ENCODE results near the gene TMEM220.

Gene TMEM220

GRCh38 chr17:10683853-10684252, 46.0 kb downstream of the TMEM220 start:
- Histone ChIP-seq H3K9ac (ENCODE audit: low read depth in 1 of 2, low read length in 2 of 2) (no peak overlapping the region), H3K27ac (ENCODE audit: low read depth in 2 of 2, low read length in 2 of 2) (no peak overlapping the region), H3K4me1 (ENCODE audit: control insufficient read depth in 2 of 2, insufficient read depth in 2 of 2, low read length in 2 of 2) (no peaks in the 10 kb centered on the region), H3K9me3 (ENCODE audit: control insufficient read depth in 2 of 2, low read length in 2 of 2) (no peaks in the 10 kb centered on the region), H3K36me3 (ENCODE audit: control insufficient read depth in 2 of 2, insufficient read depth in 2 of 2, low read length in 2 of 2) (peaks cover 43 to 62% of the 10 kb centered on the region in 2 donors), H3K27me3 (ENCODE audit: control insufficient read depth in 2 of 2, insufficient read depth in 2 of 2, low read length in 2 of 2) (no peaks in the 10 kb centered on the region), H3K4me3 (ENCODE audit: low read length in 2 of 2) (no peak overlapping the region)

DNA sequence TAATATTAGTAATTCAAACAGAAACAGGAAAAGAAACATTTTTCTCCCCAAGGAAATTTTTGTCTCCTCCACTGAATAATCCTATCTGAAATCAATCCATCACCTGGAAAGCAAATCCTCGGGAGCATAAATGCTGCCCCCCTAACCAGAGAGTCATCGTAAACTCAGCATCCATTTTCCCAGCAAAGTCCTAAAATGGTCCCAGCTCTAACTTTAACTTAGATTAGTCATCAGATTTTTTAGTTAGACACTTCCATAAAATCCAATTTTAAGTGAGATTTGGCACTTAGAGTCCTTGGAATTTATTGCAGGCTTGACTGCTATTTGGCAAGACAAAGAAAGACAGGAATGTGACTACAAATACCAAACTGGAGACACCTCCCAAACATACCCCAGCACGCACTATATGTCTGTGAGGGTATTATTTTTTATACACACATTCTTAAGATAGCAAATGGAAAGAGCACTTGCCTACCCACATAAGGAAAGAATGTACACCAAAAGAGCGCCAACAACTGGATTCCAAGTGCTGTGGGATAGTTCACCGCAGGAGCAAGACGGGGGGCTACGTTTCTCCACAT, 47.9 kb downstream of the TMEM220 start:
- Histone ChIP-seq H3K4me1 (ENCODE audit: control insufficient read depth in 2 of 2, insufficient read depth in 2 of 2, low read length in 2 of 2) (no peaks in the 10 kb centered on the region), H3K27me3 (ENCODE audit: control insufficient read depth in 2 of 2, insufficient read depth in 2 of 2, low read length in 2 of 2) (no peaks in the 10 kb centered on the region), H3K36me3 (ENCODE audit: control insufficient read depth in 2 of 2, insufficient read depth in 2 of 2, low read length in 2 of 2) (peaks cover 35 to 67% of the 10 kb centered on the region in 2 donors), H3K27ac (ENCODE audit: low read depth in 2 of 2, low read length in 2 of 2) (no peak overlapping the region), H3K4me3 (ENCODE audit: low read length in 2 of 2) (no peak overlapping the region), H3K9ac (ENCODE audit: low read depth in 1 of 2, low read length in 2 of 2) (no peak overlapping the region), H3K9me3 (ENCODE audit: control insufficient read depth in 2 of 2, low read length in 2 of 2) (no peaks in the 10 kb centered on the region)

DNA sequence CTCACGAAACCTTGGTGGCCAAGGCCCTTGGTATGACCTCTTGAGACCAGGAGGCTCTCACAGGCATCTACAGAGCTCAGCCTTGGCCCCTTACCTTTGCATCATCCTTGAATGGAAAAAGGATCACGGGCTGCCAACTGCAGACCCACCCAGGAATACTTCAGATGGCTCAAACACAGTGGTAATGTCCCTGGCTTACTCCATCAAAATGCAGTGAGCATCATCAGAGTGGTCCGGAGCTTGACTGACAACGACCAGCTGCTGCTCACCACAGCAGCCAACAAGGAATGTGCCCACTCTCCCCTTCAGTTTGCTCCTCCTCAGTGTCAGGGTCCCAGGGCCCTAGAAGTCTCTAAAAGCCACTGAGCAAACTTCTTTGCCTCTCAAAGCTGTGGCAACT, 55.1 kb downstream of the TMEM220 start:
- Histone ChIP-seq H3K9me3 (ENCODE audit: control insufficient read depth in 2 of 2, low read length in 2 of 2) (no peaks in the 10 kb centered on the region), H3K4me1 (ENCODE audit: control insufficient read depth in 2 of 2, insufficient read depth in 2 of 2, low read length in 2 of 2) (no peaks in the 10 kb centered on the region), H3K36me3 (ENCODE audit: control insufficient read depth in 2 of 2, insufficient read depth in 2 of 2, low read length in 2 of 2) (peaks cover 5 to 19% of the 10 kb centered on the region in 2 donors), H3K27me3 (ENCODE audit: control insufficient read depth in 2 of 2, insufficient read depth in 2 of 2, low read length in 2 of 2) (no peaks in the 10 kb centered on the region), H3K9ac (ENCODE audit: low read depth in 1 of 2, low read length in 2 of 2) (no peak overlapping the region), H3K4me3 (ENCODE audit: low read length in 2 of 2) (no peak overlapping the region), H3K27ac (ENCODE audit: low read depth in 2 of 2, low read length in 2 of 2) (no peak overlapping the region)

GRCh38 chr17:10673312-10673711, 56.5 kb downstream of the TMEM220 start:
- peaks cover 5 to 13% of the 10 kb centered on the region in 2 donors for H3K36me3 ChIP-seq (ENCODE audit: control insufficient read depth in 2 of 2, insufficient read depth in 2 of 2, low read length in 2 of 2)
- H3K9me3 ChIP-seq (ENCODE audit: control insufficient read depth in 2 of 2, low read length in 2 of 2), result no peaks in the 10 kb centered on the region
- no peaks in the 10 kb centered on the region for H3K4me1 ChIP-seq (ENCODE audit: control insufficient read depth in 2 of 2, insufficient read depth in 2 of 2, low read length in 2 of 2)
- H3K4me3 ChIP-seq (ENCODE audit: low read length in 2 of 2), result no peak overlapping the region
- no peaks in the 10 kb centered on the region for H3K27me3 ChIP-seq (ENCODE audit: control insufficient read depth in 2 of 2, insufficient read depth in 2 of 2, low read length in 2 of 2)
- H3K27ac ChIP-seq (ENCODE audit: low read depth in 2 of 2, low read length in 2 of 2), result no peak overlapping the region
- H3K9ac ChIP-seq (ENCODE audit: low read depth in 1 of 2, low read length in 2 of 2), result no peak overlapping the region

GRCh38 chr17:10668775-10669174, 61.0 kb downstream of the TMEM220 start:
- Histone ChIP-seq H3K27ac (ENCODE audit: low read depth in 2 of 2, low read length in 2 of 2) (no peak overlapping the region), H3K36me3 (ENCODE audit: control insufficient read depth in 2 of 2, insufficient read depth in 2 of 2, low read length in 2 of 2) (no peaks in the 10 kb centered on the region), H3K4me3 (ENCODE audit: low read length in 2 of 2) (no peak overlapping the region), H3K27me3 (ENCODE audit: control insufficient read depth in 2 of 2, insufficient read depth in 2 of 2, low read length in 2 of 2) (no peaks in the 10 kb centered on the region), H3K4me1 (ENCODE audit: control insufficient read depth in 2 of 2, insufficient read depth in 2 of 2, low read length in 2 of 2) (no peaks in the 10 kb centered on the region), H3K9me3 (ENCODE audit: control insufficient read depth in 2 of 2, low read length in 2 of 2) (no peaks in the 10 kb centered on the region), H3K9ac (ENCODE audit: low read depth in 1 of 2, low read length in 2 of 2) (no peak overlapping the region)

- Histone ChIP-seq H3K4me1 (ENCODE audit: control insufficient read depth in 2 of 2, insufficient read depth in 2 of 2, low read length in 2 of 2) (no peaks in the 10 kb centered on the region), H3K9ac (ENCODE audit: low read depth in 1 of 2, low read length in 2 of 2) (no peak overlapping the region), H3K36me3 (ENCODE audit: control insufficient read depth in 2 of 2, insufficient read depth in 2 of 2, low read length in 2 of 2) (no peaks in the 10 kb centered on the region), H3K9me3 (ENCODE audit: control insufficient read depth in 2 of 2, low read length in 2 of 2) (no peaks in the 10 kb centered on the region), H3K27me3 (ENCODE audit: control insufficient read depth in 2 of 2, insufficient read depth in 2 of 2, low read length in 2 of 2) (no peaks in the 10 kb centered on the region), H3K4me3 (ENCODE audit: low read length in 2 of 2) (no peak overlapping the region), H3K27ac (ENCODE audit: low read depth in 2 of 2, low read length in 2 of 2) (no peak overlapping the region)
These were observed 62.9 kb downstream of the TMEM220 start for GRCh38 chr17:10666906-10667305.

GRCh38 chr17:10664571-10664970, 65.3 kb downstream of the TMEM220 start:
- Histone ChIP-seq H3K4me1 (ENCODE audit: control insufficient read depth in 2 of 2, insufficient read depth in 2 of 2, low read length in 2 of 2) (no peaks in the 10 kb centered on the region), H3K27me3 (ENCODE audit: control insufficient read depth in 2 of 2, insufficient read depth in 2 of 2, low read length in 2 of 2) (no peaks in the 10 kb centered on the region), H3K36me3 (ENCODE audit: control insufficient read depth in 2 of 2, insufficient read depth in 2 of 2, low read length in 2 of 2) (peaks cover 0 to 4% of the 10 kb centered on the region in 2 donors), H3K9ac (ENCODE audit: low read depth in 1 of 2, low read length in 2 of 2) (no peak overlapping the region), H3K9me3 (ENCODE audit: control insufficient read depth in 2 of 2, low read length in 2 of 2) (no peaks in the 10 kb centered on the region), H3K4me3 (ENCODE audit: low read length in 2 of 2) (no peak overlapping the region), H3K27ac (ENCODE audit: low read depth in 2 of 2, low read length in 2 of 2) (no peak overlapping the region)
